ENCODE data around the gene ASPA. TPM values are rescaled to one million over a fixed set of nuclear protein-coding genes. Genes with fewer than 3 reads are reported as not detected.

The ASPA gene
- polyA plus RNA-seq, 1 donor (not counting 4 experiments of a cell fraction or from before 2014, with no cell fraction given), result not detected

DNA sequence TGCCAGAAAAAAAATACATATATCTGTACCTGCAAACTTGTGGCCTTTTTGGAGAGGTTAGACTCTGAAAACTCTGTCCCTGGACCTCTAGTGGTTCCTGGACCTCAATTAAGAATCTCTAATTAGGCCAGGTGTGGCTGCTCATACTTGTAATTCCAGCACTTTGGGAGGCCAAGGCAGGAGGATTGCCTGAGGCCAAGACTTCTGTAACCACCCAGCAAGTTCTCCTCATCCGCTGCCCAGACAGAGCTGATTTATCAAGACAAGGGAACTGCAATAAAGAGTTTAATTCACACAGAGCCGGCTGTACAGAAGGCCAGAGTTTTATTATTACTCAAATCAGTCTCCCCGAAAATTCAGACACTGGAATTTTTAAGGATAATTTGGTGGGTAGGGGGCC, 4.2 kb downstream of the ASPA start:
- Histone ChIP-seq H4K20me1 (ENCODE audit: control insufficient read depth, extremely low read depth, insufficient read depth, low read length) (no peaks in the 10 kb centered on the region), H3K4me2 (ENCODE audit: control insufficient read depth, extremely low read depth, insufficient read depth, low read depth, low read length) (no peak overlapping the region), H3K79me2 (ENCODE audit: control insufficient read depth, insufficient read depth, low read length) (no peaks in the 10 kb centered on the region), H3K27ac (ENCODE audit: control insufficient read depth, insufficient read depth, low read length) (no peak overlapping the region), H2AFZ (ENCODE audit: control insufficient read depth, low read length) (no peak overlapping the region), H3K9me3 (ENCODE audit: control insufficient read depth, low read depth, low read length) (no peaks in the 10 kb centered on the region), H3K9ac (ENCODE audit: control insufficient read depth, extremely low read depth, insufficient read depth, low read length) (no peak overlapping the region), H3K9me1 (ENCODE audit: control insufficient read depth, extremely low read depth, insufficient read depth, low read length) (no peaks in the 10 kb centered on the region), H3K36me3 (ENCODE audit: control insufficient read depth in 2 of 2, extremely low read depth in 1 of 2, insufficient read depth in 2 of 2, low read length in 2 of 2) (no peaks in the 10 kb centered on the region), H3K4me3 (ENCODE audit: control insufficient read depth in 2 of 3, extremely low read depth in 1 of 3, insufficient read depth in 2 of 3, low read depth in 1 of 3, low read length in 3 of 3) (no peak overlapping the region), H3K4me1 (ENCODE audit: control insufficient read depth, extremely low read depth, insufficient read depth, low read length) (peaks cover 6% of the 10 kb centered on the region), H3K27me3 (ENCODE audit: control insufficient read depth, extremely low read depth, insufficient read depth, low read length) (peaks cover 9% of the 10 kb centered on the region)
- no peak for TF ChIP-seq EZH2 (IDR thresholded peaks at IDR 0.05; ENCODE audit: low read length)
- TF ChIP-seq, protein P1, sequence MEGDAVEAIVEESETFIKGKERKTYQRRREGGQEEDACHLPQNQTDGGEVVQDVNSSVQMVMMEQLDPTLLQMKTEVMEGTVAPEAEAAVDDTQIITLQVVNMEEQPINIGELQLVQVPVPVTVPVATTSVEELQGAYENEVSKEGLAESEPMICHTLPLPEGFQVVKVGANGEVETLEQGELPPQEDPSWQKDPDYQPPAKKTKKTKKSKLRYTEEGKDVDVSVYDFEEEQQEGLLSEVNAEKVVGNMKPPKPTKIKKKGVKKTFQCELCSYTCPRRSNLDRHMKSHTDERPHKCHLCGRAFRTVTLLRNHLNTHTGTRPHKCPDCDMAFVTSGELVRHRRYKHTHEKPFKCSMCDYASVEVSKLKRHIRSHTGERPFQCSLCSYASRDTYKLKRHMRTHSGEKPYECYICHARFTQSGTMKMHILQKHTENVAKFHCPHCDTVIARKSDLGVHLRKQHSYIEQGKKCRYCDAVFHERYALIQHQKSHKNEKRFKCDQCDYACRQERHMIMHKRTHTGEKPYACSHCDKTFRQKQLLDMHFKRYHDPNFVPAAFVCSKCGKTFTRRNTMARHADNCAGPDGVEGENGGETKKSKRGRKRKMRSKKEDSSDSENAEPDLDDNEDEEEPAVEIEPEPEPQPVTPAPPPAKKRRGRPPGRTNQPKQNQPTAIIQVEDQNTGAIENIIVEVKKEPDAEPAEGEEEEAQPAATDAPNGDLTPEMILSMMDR (optimal IDR thresholded peaks at IDR 0.05 in 1 of 3, IDR thresholded peaks at IDR 0.05 in 1 of 3, conservative IDR thresholded peaks at IDR 0.05 in 1 of 3; ENCODE audit: extremely low read depth in 1 of 3, insufficient read depth in 2 of 3, low read length in 3 of 3), result no peak
- DNase-seq (ENCODE audit: low read depth, low spot score), result no peak
- dilution Hi-C loops (cut with MboI; ENCODE audit: extremely low pct_ligation_motif_present, low sequenced_read_pairs), result no loop called here
- no peak for FAIRE-seq

DNA sequence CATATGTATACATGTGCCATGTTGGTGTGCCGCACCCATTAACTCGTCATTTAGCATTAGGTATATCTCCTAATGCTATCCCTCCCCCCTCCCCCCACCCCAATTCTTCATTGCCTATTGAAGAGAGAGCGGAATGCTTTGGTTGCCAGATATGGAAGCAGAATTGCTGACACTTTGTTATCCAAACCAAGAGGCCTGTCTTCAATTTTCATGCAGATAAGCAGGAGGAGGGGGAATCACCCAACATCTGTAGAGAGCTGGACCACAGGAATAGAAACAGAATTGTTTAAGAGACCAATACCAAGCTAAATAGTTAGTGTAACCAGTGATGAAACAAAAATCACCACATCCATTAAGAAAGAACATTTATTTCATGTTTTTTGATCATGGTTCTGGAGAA, 7.1 kb downstream of the ASPA start:
- Histone ChIP-seq H3K4me2 (ENCODE audit: control insufficient read depth, extremely low read depth, insufficient read depth, low read depth, low read length) (no peak overlapping the region), H4K20me1 (ENCODE audit: control insufficient read depth, extremely low read depth, insufficient read depth, low read length) (no peaks in the 10 kb centered on the region), H2AFZ (ENCODE audit: control insufficient read depth, low read length) (no peak overlapping the region), H3K79me2 (ENCODE audit: control insufficient read depth, insufficient read depth, low read length) (no peaks in the 10 kb centered on the region), H3K9ac (ENCODE audit: control insufficient read depth, extremely low read depth, insufficient read depth, low read length) (no peak overlapping the region), H3K4me1 (ENCODE audit: control insufficient read depth, extremely low read depth, insufficient read depth, low read length) (no peaks in the 10 kb centered on the region), H3K27me3 (ENCODE audit: control insufficient read depth, extremely low read depth, insufficient read depth, low read length) (peaks cover 9% of the 10 kb centered on the region), H3K4me3 (ENCODE audit: control insufficient read depth in 2 of 3, extremely low read depth in 1 of 3, insufficient read depth in 2 of 3, low read depth in 1 of 3, low read length in 3 of 3) (no peak overlapping the region), H3K36me3 (ENCODE audit: control insufficient read depth in 2 of 2, extremely low read depth in 1 of 2, insufficient read depth in 2 of 2, low read length in 2 of 2) (no peaks in the 10 kb centered on the region), H3K27ac (ENCODE audit: control insufficient read depth, insufficient read depth, low read length) (no peak overlapping the region), H3K9me1 (ENCODE audit: control insufficient read depth, extremely low read depth, insufficient read depth, low read length) (no peaks in the 10 kb centered on the region), H3K9me3 (ENCODE audit: control insufficient read depth, low read depth, low read length) (no peaks in the 10 kb centered on the region)
- FAIRE-seq (no peak), DNase-seq (ENCODE audit: low read depth, low spot score) (no peak)
- TF ChIP-seq, protein P1 (optimal IDR thresholded peaks at IDR 0.05 in 1 of 3, IDR thresholded peaks at IDR 0.05 in 1 of 3, conservative IDR thresholded peaks at IDR 0.05 in 1 of 3; ENCODE audit: extremely low read depth in 1 of 3, insufficient read depth in 2 of 3, low read length in 3 of 3), result no peak
- no peak for TF ChIP-seq EZH2 (IDR thresholded peaks at IDR 0.05; ENCODE audit: low read length)
- dilution Hi-C loops (cut with MboI; ENCODE audit: extremely low pct_ligation_motif_present, low sequenced_read_pairs), result no loop called here
